Activated CD4-positive, CD25-positive, alpha-beta regulatory T cell (primary cell): Measurements from ENCODE around the gene PACS2.
"Not testable (repeated sequence)": the region's sequence is repeated elsewhere in the genome, so short reads cannot be mapped to it uniquely, and the experiment has no call there.

ENCODE experiments used
- DNase-seq, 4 experiments: peaks; one replicate each; lab custom pipeline; 2025; lab: John Stamatoyannopoulos, UW

The PACS2 gene

GRCh38 chr14:105350450-105351244 is 36.1 kb downstream of the PACS2 start:
- DNase-seq: no peak

- DNase-seq: no peak
These were observed 36.9 kb downstream of the PACS2 start for GRCh38 chr14:105351410-105351809.

- peak; percentile 75 to 84 (median 76) for DNase-seq
These were observed 37.6 kb downstream of the PACS2 start for GRCh38 chr14:105351920-105352851.

GRCh38 chr14:105353136-105353535 is 38.6 kb downstream of the PACS2 start:
- DNase-seq: no peak

GRCh38 chr14:105354541-105354940 is 40.0 kb downstream of the PACS2 start:
- DNase-seq: no peak

GRCh38 chr14:105355049-105355575 is 40.6 kb downstream of the PACS2 start:
- no peak for DNase-seq

GRCh38 chr14:105355850-105356604 is 41.5 kb downstream of the PACS2 start:
- no peak for DNase-seq

GRCh38 chr14:105356927-105357326 is 42.4 kb downstream of the PACS2 start:
- DNase-seq: no peak

- no peak for DNase-seq
These were observed 43.1 kb downstream of the PACS2 start for GRCh38 chr14:105357626-105358025.

- no peak for DNase-seq
These were observed 43.7 kb downstream of the PACS2 start for GRCh38 chr14:105358140-105358846.

GRCh38 chr14:105358943-105359342 is 44.4 kb downstream of the PACS2 start:
- DNase-seq: no peak

- not testable (repeated sequence) for DNase-seq
These were observed 46.9 kb downstream of the PACS2 start for GRCh38 chr14:105361412-105361811.

- peak in 1 of 4 experiments; percentile 23 for DNase-seq
These were observed 49.5 kb downstream of the PACS2 start for GRCh38 chr14:105363847-105364708.

GRCh38 chr14:105365101-105365500 is 50.6 kb downstream of the PACS2 start:
- DNase-seq: no peak

GRCh38 chr14:105365681-105366080 is 51.1 kb downstream of the PACS2 start:
- DNase-seq: no peak

GRCh38 chr14:105366386-105367074 is 52.0 kb downstream of the PACS2 start:
- no peak for DNase-seq

GRCh38 chr14:105367116-105368031 is 52.8 kb downstream of the PACS2 start:
- DNase-seq: no peak

GRCh38 chr14:105368032-105368417 is 53.5 kb downstream of the PACS2 start:
- no peak for DNase-seq

GRCh38 chr14:105368426-105368825 is 53.9 kb downstream of the PACS2 start:
- DNase-seq: no peak
